Endothelial cell of umbilical vein (primary cell): Measurements from ENCODE around the gene FICD. TPM values are rescaled to one million over a fixed set of nuclear protein-coding genes. Genes with fewer than 3 reads are reported as not detected.
"Not testable (repeated sequence)": the region's sequence is repeated elsewhere in the genome, so short reads cannot be mapped to it uniquely, and the experiment has no call there.

Source experiments
- BruUV-seq: library from RNA; stranded (reverse); fragments of 400-500 nt; replicated peaks from 2 replicates; lab custom pipeline; 2021; lab: Mats Ljungman, UMichigan
- CTCF ChIA-PET: fragments of 300-600, 350-600 bp; sonication (Branson Sonifier 250); formaldehyde crosslinking; loops from one replicate; lab custom pipeline; 2021; ENCODE audit warnings: antibody characterized with exemption, inconsistent platforms; lab: Charles Lee
- POLR2A ChIA-PET: fragments of 300-600, 350-600 bp; sonication (Branson Sonifier 250); formaldehyde crosslinking; loops from one replicate; lab custom pipeline; 2021; ENCODE audit warnings: antibody characterized with exemption, inconsistent platforms; lab: Charles Lee
- DNase-seq: peaks from one replicate; pipeline ENCODE4 v3.0.0-alpha.2; 2011; ENCODE audit warnings: low read depth, low spot score
- FAIRE-seq: peaks from 2 replicates; lab custom pipeline; 2011; peaks lifted over from hg19 to GRCh38; lab: Jason Lieb, UNC
- H2AFZ ChIP-seq: 2 replicates; pipeline ENCODE4 v1.6.0; 2012; ENCODE audit warnings: low read depth, low read length, control low read depth, inconsistent platforms
- H3K27ac ChIP-seq: 2 replicates; pipeline ENCODE4 v1.5.1; 2011; ENCODE audit warnings: low read depth, mild to moderate bottlenecking, control low read depth, low read length, moderate library complexity; ENCODE audit not compliant: insufficient read depth
- H3K27me3 ChIP-seq, 2 experiments: 2 replicates each; pipeline versions ENCODE4 v1.6.0 to v1.6.1; 2011; ENCODE audit warnings: low read length in 2 of 2, mixed read lengths in 1 of 2; ENCODE audit not compliant: control insufficient read depth in 2 of 2, insufficient read depth in 2 of 2
- H3K36me3 ChIP-seq, 2 experiments: 2 replicates in 1 of 2; 3 replicates in 1 of 2; pipeline ENCODE4 v1.5.1; 2011; ENCODE audit warnings: low read length in 2 of 2, mild to moderate bottlenecking in 1 of 2, moderate library complexity in 1 of 2; ENCODE audit not compliant: control insufficient read depth in 2 of 2, insufficient read depth in 2 of 2; ENCODE audit errors: extremely low read depth in 1 of 2
- H3K4me1 ChIP-seq: 3 replicates; pipeline ENCODE4 v1.5.1; 2011; ENCODE audit warnings: mild to moderate bottlenecking, low read length; ENCODE audit not compliant: control insufficient read depth, insufficient read depth; ENCODE audit errors: extremely low read depth
- H3K4me2 ChIP-seq: 2 replicates; pipeline ENCODE4 v1.6.1; 2011; ENCODE audit warnings: low read length, control low read depth, mixed read lengths; ENCODE audit not compliant: insufficient read depth
- H3K4me3 ChIP-seq, 3 experiments: fragments of 200-600 bp in 1 of 3; sonication (generic), shearing (Covaris generic) in 1 of 3; replicated peaks in 1 of 3; 2 replicates each; pipeline ENCODE4 v1.5.1; 2011 to 2016; ENCODE audit warnings: control low read depth in 3 of 3, low read length in 3 of 3, mild to moderate bottlenecking in 2 of 3, inconsistent platforms in 1 of 3, low read depth in 1 of 3, moderate library complexity in 1 of 3; ENCODE audit not compliant: insufficient read depth in 1 of 3
- H3K79me2 ChIP-seq: 2 replicates; pipeline ENCODE4 v1.6.0; 2012; ENCODE audit warnings: low read length, inconsistent platforms; ENCODE audit not compliant: control insufficient read depth, insufficient read depth
- H3K9ac ChIP-seq: replicated peaks from 2 replicates; pipeline ENCODE3; 2011; ENCODE audit warnings: low read length, control low read depth; ENCODE audit not compliant: insufficient read depth; ENCODE audit errors: extremely low read depth
- H3K9me1 ChIP-seq: replicated peaks from 3 replicates; pipeline ENCODE4 v1.6.0; 2011; ENCODE audit warnings: mild to moderate bottlenecking, low read length; ENCODE audit not compliant: control insufficient read depth, insufficient read depth; ENCODE audit errors: extremely low read depth
- H3K9me3 ChIP-seq: replicated peaks from 2 replicates; pipeline ENCODE4 v1.5.1; 2012; ENCODE audit warnings: low read length, inconsistent platforms; ENCODE audit not compliant: control insufficient read depth, insufficient read depth
- H4K20me1 ChIP-seq: replicated peaks from 2 replicates; pipeline ENCODE3; 2011; ENCODE audit warnings: mild to moderate bottlenecking, low read length; ENCODE audit not compliant: control insufficient read depth, insufficient read depth; ENCODE audit errors: extremely low read depth
- MYC ChIP-seq: IDR thresholded peaks from one replicate; pipeline ENCODE4 v1.6.1; 2011; ENCODE audit warnings: mild to moderate bottlenecking, low read depth, low read length
- dilution Hi-C: fragments of 300-500 bp; cut with MboI; formaldehyde crosslinking; loops from one replicate; pipeline ENCODE4 v1.15.0; 2019; ENCODE audit warnings: low sequenced_read_pairs; ENCODE audit not compliant: extremely low pct_ligation_motif_present
- intact Hi-C: fragments of 100-400 bp; cut with micrococcal nuclease; formaldehyde crosslinking; loops from one replicate; pipeline ENCODE4 v1.10.0; 2022
- polyA plus RNA-seq, 4 experiments: library from polyadenylated mRNA; depleted of rRNA in 3 of 4; stranded (reverse) in 3 of 4; unstranded in 1 of 4; fragments of >200 nt; gene quantifications; 2 replicates each; pipeline versions ENCODE4 v1.2.1 to v1.2.3, GENCODE V29; 2011 to 2012; ENCODE audit warnings: missing spikeins in 1 of 4
- total RNA-seq: library from RNA; stranded (reverse); gene quantifications from 2 replicates; pipeline ENCODE4 v1.2.3, GENCODE V29; 2021

The FICD gene
- total and polyA plus RNA-seq, 2 donors (not counting 3 experiments of a cell fraction or from before 2014, with no cell fraction given), result 3.9 to 6.1 TPM

GRCh38 chr12:108553799-108554198 is 38.7 kb downstream of the FICD start:
- H3K79me2 ChIP-seq, result peaks cover 94% of the 10 kb centered on the region
- H3K4me1 ChIP-seq, result no peaks in the 10 kb centered on the region
- no peak overlapping the region for H3K27ac ChIP-seq
- no peak for TF ChIP-seq MYC
- intact Hi-C loops, result no loop called here
- H3K27me3 ChIP-seq, result no peaks in the 10 kb centered on the region
- H2AFZ ChIP-seq, result no peak overlapping the region
- FAIRE-seq (no peak), DNase-seq (no peak)
- no peak overlapping the region for H3K4me3 ChIP-seq
- H3K9me3 ChIP-seq, result no peaks in the 10 kb centered on the region
- ChIA-PET POLR2A (no interaction called here), CTCF (no interaction called here)
- no peak overlapping the region for H3K4me2 ChIP-seq
- dilution Hi-C loops, result no loop called here
- no TSS peak for BruUV-seq
- H3K36me3 ChIP-seq, result peaks cover 2 to 3% of the 10 kb centered on the region in 2 experiments
- H3K9me1 ChIP-seq, result no peaks in the 10 kb centered on the region
- no peak overlapping the region for H3K9ac ChIP-seq
- H4K20me1 ChIP-seq, result peaks cover 5% of the 10 kb centered on the region

GRCh38 chr12:108555383-108555782 is 40.3 kb downstream of the FICD start:
- H2AFZ ChIP-seq, H3K9me1 ChIP-seq, dilution Hi-C loops, DNase-seq, H3K27ac ChIP-seq, BruUV-seq, H3K4me3 ChIP-seq, H3K9me3 ChIP-seq, POLR2A ChIA-PET, CTCF ChIA-PET, H3K4me1 ChIP-seq, FAIRE-seq, H3K4me2 ChIP-seq, H3K36me3 ChIP-seq, H4K20me1 ChIP-seq, intact Hi-C loops, H3K27me3 ChIP-seq, H3K9ac ChIP-seq: not testable (repeated sequence)
- peaks cover 94% of the 10 kb centered on the region for H3K79me2 ChIP-seq
